Tibial nerve (tissue), 4 donors: ENCODE results near the gene ETV6.

Source experiments
- EP300 ChIP-seq, 2 donors: sonication (generic); formaldehyde crosslinking; IDR thresholded peaks; one replicate each; pipeline ENCODE4 v1.6.1; 2017; ENCODE audit warnings: antibody characterized with exemption in 2 of 2, mild to moderate bottlenecking in 1 of 2
- POLR2A ChIP-seq, 2 donors: fragments of 450-650 bp; IDR thresholded peaks; one replicate each; pipeline ENCODE4 v1.6.1; 2017; ENCODE audit warnings: antibody characterized with exemption in 2 of 2, mild to moderate bottlenecking in 2 of 2, moderate library complexity in 2 of 2
- TF ChIP-seq, protein P1 (sequence below), 5 experiments: fragments of 200-600 bp in 3 of 5; fragments of 450-650 bp in 2 of 5; sonication (generic) in 3 of 5; IDR thresholded peaks; one replicate each; pipeline ENCODE4 v1.5.1; 2016 to 2019; ENCODE audit warnings: antibody characterized with exemption in 5 of 5, mild to moderate bottlenecking in 3 of 5, moderate library complexity in 2 of 5

GRCh38 chr12:11875414-11875935 is 226.0 kb downstream of the ETV6 start:
- TF ChIP-seq POLR2A (IDR thresholded peaks at IDR 0.05) (no peak), EP300 (IDR thresholded peaks at IDR 0.05) (no peak)
- TF ChIP-seq, protein P1, sequence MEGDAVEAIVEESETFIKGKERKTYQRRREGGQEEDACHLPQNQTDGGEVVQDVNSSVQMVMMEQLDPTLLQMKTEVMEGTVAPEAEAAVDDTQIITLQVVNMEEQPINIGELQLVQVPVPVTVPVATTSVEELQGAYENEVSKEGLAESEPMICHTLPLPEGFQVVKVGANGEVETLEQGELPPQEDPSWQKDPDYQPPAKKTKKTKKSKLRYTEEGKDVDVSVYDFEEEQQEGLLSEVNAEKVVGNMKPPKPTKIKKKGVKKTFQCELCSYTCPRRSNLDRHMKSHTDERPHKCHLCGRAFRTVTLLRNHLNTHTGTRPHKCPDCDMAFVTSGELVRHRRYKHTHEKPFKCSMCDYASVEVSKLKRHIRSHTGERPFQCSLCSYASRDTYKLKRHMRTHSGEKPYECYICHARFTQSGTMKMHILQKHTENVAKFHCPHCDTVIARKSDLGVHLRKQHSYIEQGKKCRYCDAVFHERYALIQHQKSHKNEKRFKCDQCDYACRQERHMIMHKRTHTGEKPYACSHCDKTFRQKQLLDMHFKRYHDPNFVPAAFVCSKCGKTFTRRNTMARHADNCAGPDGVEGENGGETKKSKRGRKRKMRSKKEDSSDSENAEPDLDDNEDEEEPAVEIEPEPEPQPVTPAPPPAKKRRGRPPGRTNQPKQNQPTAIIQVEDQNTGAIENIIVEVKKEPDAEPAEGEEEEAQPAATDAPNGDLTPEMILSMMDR (IDR thresholded peaks at IDR 0.05), result no peak
